HG02642 (cell line): ENCODE data around the gene CIP2A.
"Not testable (repeated sequence)": the region's sequence is repeated elsewhere in the genome, so short reads cannot be mapped to it uniquely, and the experiment has no call there.

Source experiments
- ATAC-seq: cut with Tn5 transposase; IDR thresholded peaks from one replicate; pipeline ENCODE4 v1.9.1; 2021; ENCODE audit warnings: mild to moderate bottlenecking; ENCODE audit not compliant: unreplicated experiment, poor library complexity

CIP2A gene

GRCh38 chr3:108589081-108589997 is at the start of gene CIP2A, which contains the start of gene DZIP3:
Gene CIP2A, minus strand, starts transcription at chr3:108589438. Its CDS starts 63 bp downstream, at chr3:108589375.
Gene DZIP3, plus strand, starts transcription at chr3:108589722. Its CDS starts 15,685 bp downstream, at chr3:108605407.
- ATAC-seq = peak; percentile 97

- no peak for ATAC-seq
Observed at GRCh38 chr3:108629974-108630373, 40.7 kb upstream of the CIP2A start.

GRCh38 chr3:108623504-108623903 is 34.3 kb upstream of the CIP2A start:
- ATAC-seq = no peak

GRCh38 chr3:108620250-108620649 is 31.0 kb upstream of the CIP2A start:
- no peak for ATAC-seq

- ATAC-seq = not testable (repeated sequence)
Observed at GRCh38 chr3:108616090-108616489, 26.9 kb upstream of the CIP2A start.

- no peak for ATAC-seq
Observed at GRCh38 chr3:108610651-108611050, 21.4 kb upstream of the CIP2A start.

GRCh38 chr3:108608750-108609149 is 19.5 kb upstream of the CIP2A start:
- no peak for ATAC-seq

- no peak for ATAC-seq
Observed at GRCh38 chr3:108605491-108605890, 16.3 kb upstream of the CIP2A start.

GRCh38 chr3:108605028-108605427 is 15.8 kb upstream of the CIP2A start:
- no peak for ATAC-seq

- no peak for ATAC-seq
Observed at GRCh38 chr3:108603691-108604090, 14.5 kb upstream of the CIP2A start.

- peak; percentile 16 for ATAC-seq
Observed at GRCh38 chr3:108602935-108603294, 13.7 kb upstream of the CIP2A start.

GRCh38 chr3:108602249-108602934 is 13.2 kb upstream of the CIP2A start:
- ATAC-seq = peak; percentile 74

GRCh38 chr3:108599677-108600409 is 10.6 kb upstream of the CIP2A start:
- ATAC-seq = no peak

GRCh38 chr3:108598375-108598774 is 9.1 kb upstream of the CIP2A start:
- no peak for ATAC-seq

GRCh38 chr3:108595321-108595720 is 6.1 kb upstream of the CIP2A start:
- no peak for ATAC-seq

GRCh38 chr3:108590460-108590859 is 1.2 kb upstream of the CIP2A start:
- no peak for ATAC-seq

- ATAC-seq = no peak
Observed at GRCh38 chr3:108589998-108590323, 723 bp upstream of the CIP2A start.

- no peak for ATAC-seq
Observed at GRCh38 chr3:108588601-108589000, 637 bp downstream of the CIP2A start.

- ATAC-seq = no peak
Observed at GRCh38 chr3:108578064-108578463, 11.2 kb downstream of the CIP2A start.

- ATAC-seq = no peak
Observed at GRCh38 chr3:108569336-108569735, 19.9 kb downstream of the CIP2A start.

- ATAC-seq = no peak
Observed at GRCh38 chr3:108566599-108566998, 22.6 kb downstream of the CIP2A start.
